GM08714 (cell line): ENCODE results near the gene ZBTB38.

ENCODE experiments used
- H3K4me3 ChIP-seq: fragments of 200-500 bp; sonication (Bioruptor generic); 2 replicates; pipeline ENCODE4 v1.5.1; 2014; ENCODE audit warnings: mild to moderate bottlenecking, low read length, inconsistent platforms
- ZNF274 ChIP-seq: IDR thresholded peaks from 2 replicates; pipeline ENCODE4 v1.6.1; 2012; ENCODE audit warnings: mild to moderate bottlenecking, low read depth, low read length

ZBTB38 gene

GRCh38 chr3:141348837-141349236, 19.5 kb upstream of the ZBTB38 start:
- H3K4me3 ChIP-seq, result no peak overlapping the region
- TF ChIP-seq ZNF274, result no peak

- TF ChIP-seq ZNF274, result no peak
- H3K4me3 ChIP-seq, result no peak overlapping the region
Measured at GRCh38 chr3:141349711-141350110, 18.6 kb upstream of the ZBTB38 start.

GRCh38 chr3:141350666-141351065, 17.6 kb upstream of the ZBTB38 start:
- TF ChIP-seq ZNF274, result no peak

GRCh38 chr3:141352262-141352984, 15.9 kb upstream of the ZBTB38 start:
- no peak overlapping the region for H3K4me3 ChIP-seq
- TF ChIP-seq ZNF274, result no peak

More at GRCh38 chr3:141350666-141351065, 17.6 kb upstream of the ZBTB38 start:
- H3K4me3 ChIP-seq, result no peak overlapping the region

GRCh38 chr3:141353652-141354495, 14.4 kb upstream of the ZBTB38 start:
- H3K4me3 ChIP-seq, result no peak overlapping the region
- no peak for TF ChIP-seq ZNF274

GRCh38 chr3:141354517-141354916, 13.8 kb upstream of the ZBTB38 start:
- no peak overlapping the region for H3K4me3 ChIP-seq
- no peak for TF ChIP-seq ZNF274

- no peak overlapping the region for H3K4me3 ChIP-seq
Measured at GRCh38 chr3:141355242-141355641, 13.1 kb upstream of the ZBTB38 start.

GRCh38 chr3:141356046-141356445, 12.3 kb upstream of the ZBTB38 start:
- no peak for TF ChIP-seq ZNF274
- no peak overlapping the region for H3K4me3 ChIP-seq

More at GRCh38 chr3:141355242-141355641, 13.1 kb upstream of the ZBTB38 start:
- no peak for TF ChIP-seq ZNF274

GRCh38 chr3:141360888-141361598, 7.3 kb upstream of the ZBTB38 start:
- no peak for TF ChIP-seq ZNF274
- no peak overlapping the region; the same call in 1 of the 2 replicates for H3K4me3 ChIP-seq

GRCh38 chr3:141362736-141363135, 5.6 kb upstream of the ZBTB38 start:
- no peak for TF ChIP-seq ZNF274
- H3K4me3 ChIP-seq, result no peak overlapping the region

GRCh38 chr3:141365201-141365600, 3.1 kb upstream of the ZBTB38 start:
- no peak overlapping the region for H3K4me3 ChIP-seq
- no peak for TF ChIP-seq ZNF274

- no peak overlapping the region for H3K4me3 ChIP-seq
- no peak for TF ChIP-seq ZNF274
Measured at GRCh38 chr3:141366285-141367037, 1.8 kb upstream of the ZBTB38 start.

GRCh38 chr3:141367038-141367730, 1.1 kb upstream of the ZBTB38 start:
- H3K4me3 ChIP-seq, result no peak overlapping the region
- TF ChIP-seq ZNF274, result no peak
